Epithelial cell of proximal tubule (primary cell): Measurements from ENCODE around the gene SHROOM3. TPM values are rescaled to one million over a fixed set of nuclear protein-coding genes. Genes with fewer than 3 reads are reported as not detected.

Source experiments
- DNase-seq: peaks from one replicate; pipeline ENCODE4 v3.0.0-alpha.2; 2011; ENCODE audit warnings: low read depth
- H3K4me3 ChIP-seq: 2 replicates; pipeline ENCODE4 v1.5.1; 2011; ENCODE audit warnings: low read depth, mild to moderate bottlenecking, low read length
- total RNA-seq: library from RNA; depleted of rRNA; stranded (reverse); fragments of >200 nt; gene quantifications from 2 replicates; pipeline ENCODE4 v1.2.3, GENCODE V29; 2015
- TF ChIP-seq, protein P1 (sequence below): conservative IDR thresholded peaks from 2 replicates; pipeline ENCODE4 v1.5.1; 2012; ENCODE audit warnings: low read depth, mild to moderate bottlenecking, low read length

SHROOM3 gene
- total RNA-seq, 1 donor from 2014 or later, result 109 TPM

DNA sequence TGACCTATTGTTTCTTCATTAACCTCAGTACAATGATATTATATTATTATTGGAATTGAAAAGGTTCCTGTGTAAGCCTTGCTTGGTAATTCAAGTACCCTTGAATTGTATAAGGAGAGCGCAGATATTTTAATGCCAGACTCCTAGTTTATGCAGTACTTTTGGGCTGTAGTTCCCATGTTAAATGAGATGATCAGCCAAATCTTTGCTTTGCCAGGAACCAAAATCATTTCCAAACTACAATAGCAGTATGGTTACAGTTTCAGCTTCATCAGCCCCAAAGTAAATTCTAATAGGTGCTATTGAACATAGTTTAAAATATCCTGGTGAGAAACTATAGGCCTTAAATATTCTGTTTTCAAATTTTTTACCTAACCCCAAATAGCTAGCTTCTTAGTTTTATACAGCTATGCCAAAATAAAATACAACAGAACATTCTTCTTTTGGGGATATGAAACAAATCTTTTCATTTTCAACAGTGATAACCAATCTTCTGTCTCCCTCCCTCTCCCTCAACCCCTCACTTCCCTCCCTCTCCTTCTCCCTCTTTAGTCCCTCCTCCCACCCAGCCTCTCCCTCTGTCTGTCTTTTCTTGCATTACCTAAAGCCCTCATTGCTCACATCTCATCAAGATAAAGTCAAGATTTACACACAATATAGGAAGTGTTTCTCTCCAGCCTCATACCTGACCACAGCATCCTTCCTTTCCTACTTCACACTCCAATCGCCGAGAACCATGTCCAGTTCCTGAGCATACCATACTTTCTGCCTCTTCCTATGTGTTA lies 190.1 kb downstream of the SHROOM3 start:
- TF ChIP-seq, protein P1, sequence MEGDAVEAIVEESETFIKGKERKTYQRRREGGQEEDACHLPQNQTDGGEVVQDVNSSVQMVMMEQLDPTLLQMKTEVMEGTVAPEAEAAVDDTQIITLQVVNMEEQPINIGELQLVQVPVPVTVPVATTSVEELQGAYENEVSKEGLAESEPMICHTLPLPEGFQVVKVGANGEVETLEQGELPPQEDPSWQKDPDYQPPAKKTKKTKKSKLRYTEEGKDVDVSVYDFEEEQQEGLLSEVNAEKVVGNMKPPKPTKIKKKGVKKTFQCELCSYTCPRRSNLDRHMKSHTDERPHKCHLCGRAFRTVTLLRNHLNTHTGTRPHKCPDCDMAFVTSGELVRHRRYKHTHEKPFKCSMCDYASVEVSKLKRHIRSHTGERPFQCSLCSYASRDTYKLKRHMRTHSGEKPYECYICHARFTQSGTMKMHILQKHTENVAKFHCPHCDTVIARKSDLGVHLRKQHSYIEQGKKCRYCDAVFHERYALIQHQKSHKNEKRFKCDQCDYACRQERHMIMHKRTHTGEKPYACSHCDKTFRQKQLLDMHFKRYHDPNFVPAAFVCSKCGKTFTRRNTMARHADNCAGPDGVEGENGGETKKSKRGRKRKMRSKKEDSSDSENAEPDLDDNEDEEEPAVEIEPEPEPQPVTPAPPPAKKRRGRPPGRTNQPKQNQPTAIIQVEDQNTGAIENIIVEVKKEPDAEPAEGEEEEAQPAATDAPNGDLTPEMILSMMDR, result no peak
- no peak overlapping the region for H3K4me3 ChIP-seq
- no peak for DNase-seq

DNA sequence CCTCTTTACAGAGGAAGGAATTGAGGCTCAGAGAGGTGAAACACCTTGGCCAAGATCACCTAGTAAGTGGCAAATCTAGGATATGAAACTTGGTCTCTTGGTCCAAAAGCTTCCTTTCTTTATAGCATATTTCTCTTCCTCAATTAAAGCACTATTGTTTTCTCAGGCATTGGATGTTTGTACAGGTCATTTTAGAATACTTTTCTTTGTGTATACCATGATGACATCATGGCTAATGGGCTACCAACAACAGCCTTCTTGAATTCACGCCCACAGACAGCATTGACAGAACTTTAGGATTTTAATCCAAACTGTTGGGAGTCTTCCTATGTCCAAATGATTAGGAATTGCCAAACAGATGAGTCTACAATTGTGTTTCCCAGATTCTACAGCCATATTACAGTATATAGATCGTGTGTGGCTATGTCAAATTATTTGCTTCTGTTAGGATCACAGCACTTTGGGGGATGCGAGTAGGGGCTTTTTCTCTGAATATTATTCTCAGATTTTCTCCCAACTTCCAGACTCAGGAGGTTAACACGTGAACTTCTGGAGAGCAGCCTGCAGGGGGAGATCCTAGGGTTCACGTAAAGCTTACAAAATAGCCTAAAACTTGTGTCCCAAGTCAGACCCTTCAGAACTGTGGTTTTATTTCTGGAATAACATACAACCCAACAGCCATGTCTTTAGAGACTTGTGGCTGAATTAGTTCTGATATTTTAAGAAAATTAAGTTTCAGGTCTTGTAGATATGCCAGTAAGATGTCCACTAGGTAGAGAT lies 191.8 kb downstream of the SHROOM3 start:
- TF ChIP-seq, protein P1, result peak; percentile 50
- no peak overlapping the region for H3K4me3 ChIP-seq
- no peak for DNase-seq

GRCh38 chr4:76628251-76628650 lies 193.2 kb downstream of the SHROOM3 start:
- no peak overlapping the region for H3K4me3 ChIP-seq
- no peak for DNase-seq
- TF ChIP-seq, protein P1, result no peak

DNA sequence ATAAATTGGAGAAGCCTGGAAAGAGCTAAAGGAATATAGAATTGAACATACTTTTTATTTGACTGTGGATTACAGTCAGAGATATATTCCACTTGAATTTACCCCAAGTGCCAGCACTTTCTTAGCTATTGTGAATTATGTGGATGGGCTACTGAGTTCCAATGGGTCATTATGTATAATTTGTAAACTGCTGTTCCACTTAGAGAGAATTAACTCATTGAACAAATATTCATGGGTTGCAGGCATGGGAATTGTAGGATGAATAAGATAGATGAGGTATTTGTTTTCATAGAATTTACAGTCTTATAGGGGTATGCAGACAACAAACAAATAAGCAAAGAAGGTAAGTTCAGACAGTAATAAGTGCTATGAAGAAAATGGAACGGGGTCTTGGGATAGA lies 195.7 kb downstream of the SHROOM3 start:
- H3K4me3 ChIP-seq, result no peak overlapping the region
- TF ChIP-seq, protein P1, result no peak
- DNase-seq, result no peak

DNA sequence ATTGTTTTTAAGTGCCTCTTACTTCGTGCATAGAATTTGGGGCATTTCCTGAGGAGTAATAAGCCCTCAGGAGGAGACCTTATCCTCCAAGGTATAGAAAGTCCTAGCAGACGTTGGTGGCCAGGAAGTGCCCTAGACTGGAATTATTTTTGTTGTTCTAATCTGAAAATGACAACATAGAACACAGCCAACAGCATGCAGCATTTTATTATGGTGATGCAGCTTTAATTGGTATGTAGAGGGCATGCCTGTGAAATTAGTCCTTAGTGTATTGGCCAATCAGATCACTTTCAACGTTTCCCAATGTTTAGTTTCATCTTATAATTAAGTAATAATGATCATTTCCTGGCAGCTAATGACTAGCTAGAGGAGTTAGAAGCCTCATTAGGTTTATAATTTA lies 199.2 kb downstream of the SHROOM3 start:
- TF ChIP-seq, protein P1, result no peak
- H3K4me3 ChIP-seq, result no peak overlapping the region
- DNase-seq, result peak; percentile 78

GRCh38 chr4:76637712-76638361 lies 202.8 kb downstream of the SHROOM3 start:
- DNase-seq, result no peak
- H3K4me3 ChIP-seq, result no peak overlapping the region
- TF ChIP-seq, protein P1, result no peak
